Astrocyte of the spinal cord (primary cell): ENCODE data around the gene ZNF606.
A peak's percentile ranks its signal among the peaks of the same experiment; 100 is the strongest.
"Not testable (repeated sequence)": the region's sequence is repeated elsewhere in the genome, so short reads cannot be mapped to it uniquely, and the experiment has no call there.

ENCODE experiments used
- DNase-seq: peaks from one replicate; pipeline ENCODE4 v3.0.0; 2011; ENCODE audit warnings: low read depth, low spot score
- H3K4me3 ChIP-seq: 2 replicates; pipeline ENCODE4 v1.5.1; 2011; ENCODE audit warnings: low read depth, mild to moderate bottlenecking, low read length, moderate library complexity
- in situ Hi-C: cut with HindIII; loops from 2 replicates; pipeline ENCODE4 v1.10.0; 2017; ENCODE audit warnings: low sequenced_read_pairs
- TF ChIP-seq, protein P1 (sequence below): IDR thresholded peaks from 2 replicates; pipeline ENCODE4 v1.5.1; 2012; ENCODE audit warnings: low read depth, mild to moderate bottlenecking, low read length, inconsistent platforms

Gene ZNF606

DNA sequence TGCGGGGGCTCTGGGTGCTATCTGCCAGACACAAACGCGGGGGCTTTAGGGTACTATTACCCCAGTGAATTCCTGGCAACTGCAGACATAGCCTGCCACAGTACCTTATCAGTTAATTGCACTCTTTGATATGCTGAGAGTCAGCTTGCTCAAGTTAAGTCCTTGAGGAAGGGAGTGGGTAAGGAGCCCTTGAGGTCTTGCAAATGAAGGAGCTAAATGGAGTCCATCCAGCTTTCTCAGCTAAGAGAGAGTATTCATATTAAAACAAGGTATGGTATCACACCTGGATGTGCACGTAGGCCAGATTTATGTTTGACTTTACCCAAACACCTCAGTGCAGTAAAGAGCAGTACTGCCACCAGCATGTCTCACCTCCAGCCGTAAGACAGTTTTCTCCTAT is 11.5 kb upstream of the ZNF606 start:
- no peak for DNase-seq
- in situ Hi-C loops: no loop called here
- H3K4me3 ChIP-seq: no peak overlapping the region
- TF ChIP-seq, protein P1, sequence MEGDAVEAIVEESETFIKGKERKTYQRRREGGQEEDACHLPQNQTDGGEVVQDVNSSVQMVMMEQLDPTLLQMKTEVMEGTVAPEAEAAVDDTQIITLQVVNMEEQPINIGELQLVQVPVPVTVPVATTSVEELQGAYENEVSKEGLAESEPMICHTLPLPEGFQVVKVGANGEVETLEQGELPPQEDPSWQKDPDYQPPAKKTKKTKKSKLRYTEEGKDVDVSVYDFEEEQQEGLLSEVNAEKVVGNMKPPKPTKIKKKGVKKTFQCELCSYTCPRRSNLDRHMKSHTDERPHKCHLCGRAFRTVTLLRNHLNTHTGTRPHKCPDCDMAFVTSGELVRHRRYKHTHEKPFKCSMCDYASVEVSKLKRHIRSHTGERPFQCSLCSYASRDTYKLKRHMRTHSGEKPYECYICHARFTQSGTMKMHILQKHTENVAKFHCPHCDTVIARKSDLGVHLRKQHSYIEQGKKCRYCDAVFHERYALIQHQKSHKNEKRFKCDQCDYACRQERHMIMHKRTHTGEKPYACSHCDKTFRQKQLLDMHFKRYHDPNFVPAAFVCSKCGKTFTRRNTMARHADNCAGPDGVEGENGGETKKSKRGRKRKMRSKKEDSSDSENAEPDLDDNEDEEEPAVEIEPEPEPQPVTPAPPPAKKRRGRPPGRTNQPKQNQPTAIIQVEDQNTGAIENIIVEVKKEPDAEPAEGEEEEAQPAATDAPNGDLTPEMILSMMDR: no peak

DNA sequence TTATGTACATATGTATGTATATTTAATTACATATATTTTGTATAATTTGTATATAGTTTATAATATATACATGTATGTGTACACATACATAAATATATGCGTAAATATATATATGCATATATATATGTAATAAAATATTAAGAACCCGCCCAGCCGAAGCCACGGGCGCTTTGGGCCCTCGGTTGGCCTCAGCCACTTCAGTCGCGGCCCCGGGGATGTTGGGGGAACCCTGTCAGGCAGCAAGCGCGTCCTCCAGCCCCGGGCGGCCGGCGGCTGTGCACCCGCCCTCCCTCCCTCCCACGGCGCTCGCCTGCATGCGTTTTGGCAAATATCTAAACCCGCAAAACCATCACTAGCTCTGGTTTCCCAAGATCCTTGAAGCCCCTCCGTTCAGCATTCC is 7.9 kb upstream of the ZNF606 start:
- in situ Hi-C loops: no loop called here

DNA sequence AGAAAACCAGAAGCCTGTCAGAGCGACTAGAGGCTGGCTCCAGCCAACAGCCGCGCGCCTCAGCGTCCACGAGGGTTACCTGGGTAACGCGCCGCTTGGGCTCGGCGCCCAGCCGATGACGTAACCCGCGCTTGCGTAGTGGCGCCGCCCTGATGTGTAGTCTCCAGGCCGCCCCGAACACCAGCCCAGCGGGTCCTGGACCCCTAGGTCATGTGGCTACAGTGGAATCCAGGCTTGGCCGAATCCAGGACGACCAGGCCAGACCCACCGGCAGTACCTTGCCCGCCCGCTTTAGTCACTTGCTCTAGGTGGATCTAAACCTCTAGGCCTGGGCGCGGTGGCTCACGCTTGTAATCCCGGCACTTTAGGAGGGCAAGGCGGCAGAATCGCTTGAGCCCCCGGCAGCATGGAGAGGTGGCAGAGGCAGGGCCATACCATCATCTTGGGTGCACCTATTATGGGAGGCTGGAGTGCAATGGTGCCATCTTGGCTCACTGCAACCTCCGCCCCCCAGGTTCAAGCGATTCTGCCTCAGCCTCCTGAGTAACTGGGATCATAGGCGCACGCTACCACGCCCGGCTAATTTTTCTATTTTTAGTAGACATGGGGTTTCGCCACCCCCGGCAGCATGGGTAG is 7.2 kb upstream of the ZNF606 start:
- peak overlapping the region; percentile 39 for H3K4me3 ChIP-seq
- in situ Hi-C loops: no loop called here
- TF ChIP-seq, protein P1: no peak
- DNase-seq: peak; percentile 85

More for the DNA sequence above, 7.9 kb upstream of the ZNF606 start:
- no peak for DNase-seq
- TF ChIP-seq, protein P1: no peak
- H3K4me3 ChIP-seq: no peak overlapping the region

DNA sequence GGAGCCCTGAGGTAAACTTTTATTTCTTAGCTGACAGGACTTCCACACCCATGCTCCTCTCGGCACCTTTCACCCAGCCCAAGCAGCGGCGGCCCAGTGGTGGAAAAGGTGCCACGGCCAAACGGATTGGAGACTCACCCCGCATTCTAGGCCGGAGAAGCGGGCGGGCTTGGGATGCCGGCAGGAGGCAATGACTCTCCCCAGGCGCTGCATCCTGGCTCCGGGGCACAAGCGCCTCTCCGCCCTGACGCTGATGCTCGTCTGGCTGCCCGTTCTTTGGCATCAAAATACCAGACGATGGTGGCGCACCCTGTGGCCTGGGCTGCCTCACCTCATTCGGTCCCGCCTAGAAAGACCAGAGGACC is 6.7 kb upstream of the ZNF606 start:
- no peak for DNase-seq
- TF ChIP-seq, protein P1: no peak
- in situ Hi-C loops: no loop called here
- H3K4me3 ChIP-seq: peak overlapping the region; percentile 39

DNA sequence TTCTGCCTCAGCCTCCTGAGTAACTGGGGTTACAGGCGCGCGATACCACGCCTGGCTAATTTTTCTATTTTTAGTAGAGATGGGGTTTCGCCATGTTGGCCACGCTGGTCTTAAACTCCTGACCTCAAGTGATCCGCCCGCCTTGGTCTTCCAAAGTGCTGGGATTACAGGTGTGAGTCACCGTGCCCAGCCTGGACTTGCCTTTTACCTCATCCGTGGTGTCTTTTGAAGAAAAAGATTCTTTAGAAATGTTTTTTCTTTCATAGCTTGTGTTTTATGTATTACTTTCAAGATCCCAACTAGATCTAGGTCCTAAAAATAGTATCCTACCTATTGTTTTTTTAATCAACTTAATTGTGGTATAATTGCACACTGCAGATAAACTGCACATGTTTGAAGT is 6.3 kb upstream of the ZNF606 start:
- DNase-seq, in situ Hi-C loops, H3K4me3 ChIP-seq: not testable (repeated sequence)

DNA sequence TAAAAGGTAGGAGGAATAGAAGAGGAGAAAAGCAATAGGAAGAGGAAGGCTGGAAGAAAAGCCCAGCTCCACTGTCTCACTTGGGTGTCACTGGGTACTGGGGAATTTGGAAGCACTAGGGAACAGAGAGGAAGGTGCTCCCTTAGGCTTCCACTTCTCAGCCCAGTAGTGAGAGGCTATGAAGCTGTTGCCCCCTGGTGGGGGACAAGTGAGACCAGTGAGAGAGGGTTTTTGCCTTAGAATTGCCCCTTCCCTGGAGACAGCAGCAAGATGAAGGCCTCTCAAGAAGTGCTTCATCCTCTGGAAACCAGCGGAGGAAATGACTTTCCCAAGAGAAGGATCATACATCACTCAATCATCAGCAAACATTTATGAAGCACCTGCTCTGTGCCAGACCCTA is 4.7 kb upstream of the ZNF606 start:
- TF ChIP-seq, protein P1: no peak
- H3K4me3 ChIP-seq: no peak overlapping the region
- in situ Hi-C loops: no loop called here
- DNase-seq: no peak

DNA sequence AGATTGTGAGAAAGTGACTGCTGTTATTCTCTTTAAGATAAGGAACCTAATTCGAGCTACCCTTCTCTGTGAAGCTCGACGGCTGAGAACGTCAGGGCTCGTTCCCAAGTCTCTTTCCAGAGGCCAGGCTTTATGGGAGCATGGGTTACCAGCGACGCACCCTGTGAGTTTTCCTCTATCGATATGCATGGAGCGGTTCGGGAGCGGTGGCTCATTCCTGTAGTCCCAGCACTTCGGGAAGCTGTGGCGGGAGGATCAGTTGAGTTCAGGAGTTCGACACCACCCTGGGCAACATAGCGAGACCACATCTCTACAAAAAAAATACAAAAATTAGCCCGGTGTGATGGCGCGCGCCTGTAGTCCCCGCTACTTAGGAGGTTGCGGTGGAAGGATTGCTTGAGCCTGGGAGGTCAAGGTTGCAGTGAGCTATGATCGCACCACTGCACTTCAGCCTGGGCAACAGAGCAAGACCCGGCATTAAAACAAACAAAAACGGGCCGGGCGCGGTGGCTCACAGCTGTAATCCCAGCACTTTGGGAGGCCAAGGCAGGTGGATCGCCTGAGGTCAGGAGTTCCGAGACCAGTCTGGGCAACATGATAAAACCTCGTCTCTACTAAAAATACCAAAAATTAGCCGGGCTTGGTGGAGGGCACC is 681 bp upstream of the ZNF606 start:
- TF ChIP-seq, protein P1: no peak
- no peak for DNase-seq
- peak overlapping the region; percentile 82 for H3K4me3 ChIP-seq
- in situ Hi-C loops: no loop called here
